GM19324 (cell line): ENCODE data around the gene SCAF8.
"Not testable (repeated sequence)": the region's sequence is repeated elsewhere in the genome, so short reads cannot be mapped to it uniquely, and the experiment has no call there.

ENCODE experiments used
- ATAC-seq: cut with Tn5 transposase; IDR thresholded peaks from one replicate; pipeline ENCODE4 v1.9.1; 2021; ENCODE audit warnings: mild to moderate bottlenecking, moderate library complexity; ENCODE audit not compliant: unreplicated experiment, low FRiP score

Gene SCAF8

DNA sequence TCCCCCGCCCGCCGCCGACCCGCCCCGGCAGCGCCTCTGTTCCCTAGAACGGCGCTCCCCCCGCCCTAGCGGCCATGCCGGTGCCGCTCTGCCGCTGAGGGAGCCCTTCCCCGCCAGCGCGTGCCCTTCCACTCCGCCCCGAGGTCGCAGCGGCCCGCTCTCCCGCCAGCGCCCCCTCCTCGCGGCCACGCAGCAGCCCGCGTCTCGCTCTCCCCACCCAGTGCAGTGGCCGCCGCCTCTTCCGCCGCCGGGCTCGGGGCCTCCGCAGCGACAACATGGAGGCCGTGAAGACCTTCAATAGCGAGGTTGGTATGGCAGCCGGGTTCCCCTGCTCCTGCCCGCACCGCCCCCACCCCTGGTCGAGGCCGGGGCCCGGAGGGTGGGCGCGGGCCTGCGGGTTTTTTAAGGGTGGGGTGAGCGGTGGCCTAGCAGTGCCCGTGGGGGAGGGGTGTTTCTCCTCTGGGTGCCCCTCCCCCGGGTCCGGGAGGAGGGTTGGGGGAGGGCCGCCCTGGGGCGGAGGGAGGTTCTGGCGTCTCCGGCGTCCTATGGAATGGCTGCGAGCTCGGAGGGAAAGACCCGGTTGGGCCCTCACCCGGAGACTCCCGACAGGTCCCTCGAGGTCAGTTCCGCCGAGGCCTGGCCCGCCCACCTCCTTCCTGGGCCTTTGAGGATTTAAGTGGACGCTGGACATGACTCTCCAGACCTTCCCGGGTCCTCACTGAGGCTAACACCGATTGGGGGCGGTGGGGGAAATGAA lies 588 bp downstream of the SCAF8 start:
- ATAC-seq = peak; percentile 76

GRCh38 chr6:154736618-154737259 lies 3.5 kb downstream of the SCAF8 start:
- no peak for ATAC-seq

- ATAC-seq = no peak
Observed at GRCh38 chr6:154737424-154737823, 4.2 kb downstream of the SCAF8 start.

DNA sequence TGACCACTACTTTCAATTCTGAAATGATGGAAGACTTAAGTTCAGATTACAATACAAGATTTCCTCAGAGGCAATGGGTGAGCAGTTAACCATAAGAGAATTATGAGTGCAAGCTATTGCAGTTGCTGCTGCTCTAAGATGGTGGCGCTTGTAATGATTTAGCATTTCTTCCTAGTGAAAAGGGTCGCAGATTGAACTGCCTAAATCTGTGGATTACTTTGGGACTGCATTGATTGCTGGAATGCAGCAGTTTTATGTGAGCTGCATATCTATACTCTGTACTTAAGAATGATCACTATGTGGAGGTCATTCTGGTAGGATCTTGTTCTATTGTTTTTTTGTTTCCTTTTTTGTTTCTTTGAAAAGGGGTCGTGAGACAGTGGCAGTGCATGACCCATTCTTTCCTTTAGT lies 5.3 kb downstream of the SCAF8 start:
- ATAC-seq = no peak

DNA sequence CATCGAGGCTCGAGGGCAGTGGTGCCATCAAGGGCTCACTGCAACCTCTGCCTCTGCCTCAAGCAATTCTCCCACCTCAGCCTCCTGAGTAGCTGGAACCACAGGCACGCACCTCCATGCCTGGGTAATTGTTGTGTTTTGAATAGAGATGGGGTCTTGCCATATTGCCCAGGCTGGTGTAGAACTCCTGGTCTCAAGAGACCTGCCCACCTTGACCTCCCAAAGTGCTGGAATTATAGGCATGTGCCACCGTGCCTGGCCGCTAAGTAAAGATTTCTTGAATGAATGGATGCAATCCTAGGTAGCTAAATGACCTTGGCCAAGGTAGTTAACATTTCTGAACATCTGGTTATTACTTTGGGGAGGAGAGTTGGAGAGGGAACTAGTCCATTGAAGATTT lies 7.4 kb downstream of the SCAF8 start:
- no peak for ATAC-seq

- ATAC-seq = no peak
Observed at GRCh38 chr6:154742891-154743290, 9.7 kb downstream of the SCAF8 start.

GRCh38 chr6:154744029-154744745 lies 11.0 kb downstream of the SCAF8 start:
- not testable (repeated sequence) for ATAC-seq

DNA sequence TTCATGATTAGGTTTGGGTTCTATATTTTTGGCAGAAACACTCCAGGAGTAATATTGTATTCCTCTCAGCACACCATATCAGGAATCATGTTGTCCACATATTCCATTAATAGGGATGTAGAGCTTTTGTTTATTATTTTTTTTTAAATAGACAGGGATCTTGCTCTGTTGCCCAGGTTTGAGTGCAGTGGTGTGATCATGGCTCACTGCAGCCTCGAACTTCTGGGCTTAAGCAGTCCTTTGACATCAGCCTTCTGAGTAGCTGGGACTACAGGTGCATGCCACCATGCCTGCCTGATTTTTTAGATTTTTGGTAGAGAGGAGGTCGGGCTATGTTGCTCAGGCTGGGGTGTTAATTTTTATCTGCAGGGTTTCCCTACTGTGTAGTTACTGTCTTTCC lies 12.0 kb downstream of the SCAF8 start:
- ATAC-seq = no peak

GRCh38 chr6:154749341-154749740 lies 16.1 kb downstream of the SCAF8 start:
- no peak for ATAC-seq

- ATAC-seq = no peak
Observed at GRCh38 chr6:154751011-154751800, 18.0 kb downstream of the SCAF8 start.

DNA sequence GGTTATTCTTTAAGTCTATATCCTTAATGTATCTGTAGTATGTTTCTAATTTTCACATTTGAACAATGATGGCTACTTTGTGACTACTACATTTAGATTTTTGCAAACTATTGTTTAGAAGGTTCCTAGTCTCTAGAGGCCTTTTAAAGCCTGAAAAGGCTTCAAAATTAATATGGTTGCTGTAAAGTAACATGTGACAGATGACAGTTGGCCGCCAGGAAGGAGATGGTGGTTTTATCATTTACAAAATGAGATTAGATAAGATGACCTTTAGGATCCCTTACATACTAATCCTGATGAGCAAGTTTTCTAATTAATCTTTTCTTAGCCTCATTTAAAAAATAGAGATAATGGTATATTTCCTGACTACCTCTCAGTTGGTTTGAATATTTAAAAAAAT lies 18.8 kb downstream of the SCAF8 start:
- ATAC-seq = no peak

- ATAC-seq = no peak
Observed at GRCh38 chr6:154754152-154754551, 20.9 kb downstream of the SCAF8 start.

DNA sequence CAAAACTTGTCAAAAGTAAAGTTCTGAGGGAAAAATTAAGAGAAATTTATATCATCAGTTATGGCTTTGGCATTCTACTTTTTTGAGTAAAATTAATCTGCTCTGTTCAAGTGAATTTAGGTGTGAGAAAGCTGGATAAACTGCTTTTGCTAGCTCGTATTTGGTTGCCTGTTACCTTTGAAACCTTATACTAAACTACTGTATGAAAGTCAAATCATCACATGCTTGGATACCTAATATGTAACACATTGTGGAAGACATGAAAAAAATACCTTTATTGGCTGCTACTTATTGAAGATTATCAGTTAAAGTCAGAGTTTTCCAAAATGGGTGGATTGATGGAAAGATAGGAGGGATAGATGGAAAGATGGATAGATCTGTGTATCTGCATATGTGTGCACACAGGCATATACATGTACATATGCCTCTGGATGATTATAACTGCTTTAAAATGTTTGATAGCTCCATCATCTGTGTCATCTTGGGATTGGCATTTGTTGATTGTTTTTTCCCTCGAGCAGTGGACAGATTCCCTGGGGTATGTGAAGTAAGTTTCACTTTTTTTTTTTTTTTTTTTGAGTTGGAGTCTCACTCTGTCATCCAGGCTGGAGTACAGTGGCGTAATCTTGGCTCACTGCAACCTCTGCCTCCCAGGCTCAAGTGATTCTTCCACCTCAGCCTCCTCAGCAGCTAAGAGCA lies 24.3 kb downstream of the SCAF8 start:
- no peak for ATAC-seq

- no peak for ATAC-seq
Observed at GRCh38 chr6:154758125-154758524, 24.9 kb downstream of the SCAF8 start.

GRCh38 chr6:154763650-154764049 lies 30.4 kb downstream of the SCAF8 start:
- ATAC-seq = no peak

GRCh38 chr6:154765273-154765672 lies 32.1 kb downstream of the SCAF8 start:
- ATAC-seq = no peak

GRCh38 chr6:154766288-154766687 lies 33.1 kb downstream of the SCAF8 start:
- no peak for ATAC-seq

DNA sequence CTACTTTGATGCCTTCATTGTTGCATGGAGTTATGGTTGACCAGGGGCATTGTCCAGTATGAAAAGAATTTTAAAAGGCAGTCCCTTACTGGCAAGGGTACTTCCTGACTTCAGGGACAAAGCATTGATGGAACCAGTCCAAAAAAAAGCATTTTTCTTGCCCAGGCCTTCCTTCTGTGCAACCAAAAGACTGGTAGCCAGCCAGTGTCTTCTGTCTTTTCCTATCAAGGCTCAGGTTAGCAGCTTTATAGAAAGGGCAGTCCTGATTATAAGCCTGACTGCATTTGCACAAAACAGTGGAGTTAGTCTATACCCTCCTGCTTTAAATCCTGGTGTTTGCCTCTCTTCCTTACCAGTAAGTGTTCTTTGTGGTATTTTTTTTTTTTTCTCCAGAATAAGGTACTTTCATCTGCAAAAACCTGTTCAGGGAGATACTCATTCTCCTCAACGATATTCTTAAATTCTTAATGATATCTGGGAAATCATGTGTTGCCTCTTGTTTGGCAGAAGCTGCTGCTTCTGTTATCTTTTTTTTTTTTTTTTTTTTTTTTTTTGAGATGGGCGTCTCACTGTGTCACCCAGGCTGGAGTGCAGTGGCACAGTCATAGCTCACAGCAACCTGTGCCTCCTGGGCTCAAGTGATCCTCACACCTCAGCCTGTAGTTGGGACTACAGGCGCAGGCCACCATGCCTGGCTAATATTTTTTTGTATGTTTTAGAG lies 33.9 kb downstream of the SCAF8 start:
- ATAC-seq = no peak

DNA sequence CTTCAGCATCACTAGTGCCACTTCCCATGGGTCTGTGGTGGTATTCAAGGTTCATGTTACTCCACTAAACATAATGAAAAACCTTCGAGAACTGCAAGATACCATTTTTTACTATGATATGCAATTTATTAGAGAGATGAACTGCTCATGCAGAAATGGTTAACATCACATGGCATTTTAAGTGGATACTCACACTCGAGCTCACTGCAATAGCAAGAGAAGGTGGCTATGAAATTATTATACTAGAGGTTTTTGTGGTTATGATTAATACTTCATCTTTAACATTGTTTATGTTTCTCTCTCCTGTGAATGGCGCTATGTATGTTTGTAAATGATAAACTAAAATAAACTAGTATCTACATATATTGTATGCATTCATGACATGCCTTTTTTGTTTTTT lies 35.1 kb downstream of the SCAF8 start:
- ATAC-seq = no peak
